HG03457 (cell line): ENCODE measurements around the gene PRKRIP1.
"Not testable (repeated sequence)": the region's sequence is repeated elsewhere in the genome, so short reads cannot be mapped to it uniquely, and the experiment has no call there.

Source experiments
- ATAC-seq: cut with Tn5 transposase; IDR thresholded peaks from one replicate; pipeline ENCODE4 v1.9.1; 2021; ENCODE audit warnings: moderate number of reproducible peaks; ENCODE audit not compliant: unreplicated experiment

PRKRIP1 gene

GRCh38 chr7:102403563-102403962, 7.4 kb downstream of the PRKRIP1 start:
- ATAC-seq, result no peak

- peak; percentile 61 for ATAC-seq
Measured at GRCh38 chr7:102404005-102404861, 8.1 kb downstream of the PRKRIP1 start.

GRCh38 chr7:102404862-102405188, 8.7 kb downstream of the PRKRIP1 start:
- not testable (repeated sequence) for ATAC-seq

- no peak for ATAC-seq
Measured at GRCh38 chr7:102407910-102408309, 11.7 kb downstream of the PRKRIP1 start.

- peak; percentile 41 for ATAC-seq
Measured at GRCh38 chr7:102408530-102408929, 12.4 kb downstream of the PRKRIP1 start.

- no peak for ATAC-seq
Measured at GRCh38 chr7:102409340-102409739, 13.2 kb downstream of the PRKRIP1 start.

- ATAC-seq, result no peak
Measured at GRCh38 chr7:102410123-102410522, 14.0 kb downstream of the PRKRIP1 start.

GRCh38 chr7:102410918-102411317, 14.8 kb downstream of the PRKRIP1 start:
- ATAC-seq, result no peak

GRCh38 chr7:102412548-102412947, 16.4 kb downstream of the PRKRIP1 start:
- no peak for ATAC-seq

GRCh38 chr7:102413091-102413490, 16.9 kb downstream of the PRKRIP1 start:
- ATAC-seq, result no peak

- no peak for ATAC-seq
Measured at GRCh38 chr7:102413611-102414010, 17.4 kb downstream of the PRKRIP1 start.

GRCh38 chr7:102415685-102416225, 19.6 kb downstream of the PRKRIP1 start:
- no peak for ATAC-seq

GRCh38 chr7:102416406-102416805, 20.2 kb downstream of the PRKRIP1 start:
- no peak for ATAC-seq

GRCh38 chr7:102417105-102417504, 20.9 kb downstream of the PRKRIP1 start:
- ATAC-seq, result no peak

GRCh38 chr7:102418592-102418991, 22.4 kb downstream of the PRKRIP1 start:
- no peak for ATAC-seq

GRCh38 chr7:102421706-102422240, 25.6 kb downstream of the PRKRIP1 start:
- no peak for ATAC-seq

GRCh38 chr7:102424129-102424551, 28.0 kb downstream of the PRKRIP1 start:
- no peak for ATAC-seq

- ATAC-seq, result no peak
Measured at GRCh38 chr7:102424787-102425218, 28.6 kb downstream of the PRKRIP1 start.

GRCh38 chr7:102425639-102426267, 29.6 kb downstream of the PRKRIP1 start:
- ATAC-seq, result peak; percentile 52

- ATAC-seq, result peak; percentile 50
Measured at GRCh38 chr7:102426268-102427018, 30.3 kb downstream of the PRKRIP1 start.

GRCh38 chr7:102427019-102427405, 30.8 kb downstream of the PRKRIP1 start:
- ATAC-seq, result no peak
